T-helper 1 cell treated with Interleukin-12 subunit alpha and Interleukin-12 subunit beta and Interleukin-4 antibody, amounts not matched to agents 30 μg/mL and 1 μg/mL, for 36 hours (primary cell): ENCODE data around the gene CNIH3.
A peak's percentile ranks its signal among the peaks of the same experiment; 100 is the strongest.

ENCODE experiments used
- H3K27ac Mint-ChIP-seq: one replicate; pipeline ENCODE4 v1.8.0; 2021; ENCODE audit warnings: mild to moderate bottlenecking, mixed read lengths
- H3K27me3 Mint-ChIP-seq: one replicate; pipeline ENCODE4 v1.8.0; 2021; ENCODE audit warnings: low read depth, mixed read lengths
- H3K36me3 Mint-ChIP-seq: one replicate; pipeline ENCODE4 v1.8.0; 2021; ENCODE audit warnings: low read depth, mixed read lengths
- H3K4me1 Mint-ChIP-seq: one replicate; pipeline ENCODE4 v1.8.0; 2021; ENCODE audit warnings: low read depth, mixed read lengths
- H3K4me3 Mint-ChIP-seq: one replicate; pipeline ENCODE4 v1.8.0; 2021; ENCODE audit warnings: mild to moderate bottlenecking, moderate library complexity, mixed read lengths
- H3K9me3 Mint-ChIP-seq: one replicate; pipeline ENCODE4 v1.8.0; 2021; ENCODE audit warnings: mixed read lengths

The CNIH3 gene

GRCh38 chr1:224721000-224721399, 104.9 kb downstream of the CNIH3 start:
- Mint-ChIP-seq H3K27me3 (peaks cover 19% of the 10 kb centered on the region), H3K4me3 (no peak overlapping the region), H3K9me3 (no peaks in the 10 kb centered on the region), H3K4me1 (peaks cover 14% of the 10 kb centered on the region), H3K36me3 (no peaks in the 10 kb centered on the region), H3K27ac (no peak overlapping the region)

GRCh38 chr1:224722838-224723237, 106.7 kb downstream of the CNIH3 start:
- no peak overlapping the region for H3K27ac Mint-ChIP-seq
- no peaks in the 10 kb centered on the region for H3K9me3 Mint-ChIP-seq
- H3K4me1 Mint-ChIP-seq, result peaks cover 19% of the 10 kb centered on the region
- H3K4me3 Mint-ChIP-seq, result no peak overlapping the region
- H3K27me3 Mint-ChIP-seq, result peaks cover 20% of the 10 kb centered on the region
- H3K36me3 Mint-ChIP-seq, result no peaks in the 10 kb centered on the region

DNA sequence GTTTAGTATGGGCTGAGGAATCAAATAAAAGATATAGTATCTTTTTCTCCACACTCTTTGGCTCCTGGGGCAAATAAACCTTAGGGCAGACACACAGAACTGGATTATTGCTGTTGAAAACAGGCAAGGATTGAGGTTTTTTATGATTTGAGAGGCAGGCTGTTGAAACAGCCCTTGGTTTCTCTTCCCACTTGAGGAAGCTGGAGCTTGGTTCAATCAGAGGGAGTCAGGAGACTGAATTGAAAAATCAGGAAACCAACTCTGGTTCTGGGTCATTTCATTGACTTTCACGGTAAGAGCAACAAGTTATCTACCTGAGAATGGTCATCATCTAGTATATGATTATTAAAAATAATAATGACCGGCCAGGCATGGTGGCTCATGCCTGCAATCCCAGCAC, 108.4 kb downstream of the CNIH3 start:
- Mint-ChIP-seq H3K9me3 (no peaks in the 10 kb centered on the region), H3K27ac (no peak overlapping the region), H3K36me3 (no peaks in the 10 kb centered on the region), H3K27me3 (peaks cover 13% of the 10 kb centered on the region), H3K4me1 (peaks cover 5% of the 10 kb centered on the region), H3K4me3 (no peak overlapping the region)

GRCh38 chr1:224726441-224727182, 110.5 kb downstream of the CNIH3 start:
- no peaks in the 10 kb centered on the region for H3K36me3 Mint-ChIP-seq
- H3K27ac Mint-ChIP-seq, result no peak overlapping the region
- no peaks in the 10 kb centered on the region for H3K9me3 Mint-ChIP-seq
- peaks cover 5% of the 10 kb centered on the region for H3K4me1 Mint-ChIP-seq
- no peak overlapping the region for H3K4me3 Mint-ChIP-seq
- H3K27me3 Mint-ChIP-seq, result peaks cover 7% of the 10 kb centered on the region

GRCh38 chr1:224727351-224728289, 111.5 kb downstream of the CNIH3 start:
- Mint-ChIP-seq H3K9me3 (no peaks in the 10 kb centered on the region), H3K27ac (no peak overlapping the region), H3K27me3 (peaks cover 12% of the 10 kb centered on the region), H3K4me1 (peaks cover 7% of the 10 kb centered on the region), H3K36me3 (no peaks in the 10 kb centered on the region), H3K4me3 (no peak overlapping the region)

- peaks cover 16% of the 10 kb centered on the region for H3K27me3 Mint-ChIP-seq
- no peak overlapping the region for H3K4me3 Mint-ChIP-seq
- H3K36me3 Mint-ChIP-seq, result no peaks in the 10 kb centered on the region
- H3K4me1 Mint-ChIP-seq, result peaks cover 21% of the 10 kb centered on the region
- H3K27ac Mint-ChIP-seq, result no peak overlapping the region
- H3K9me3 Mint-ChIP-seq, result no peaks in the 10 kb centered on the region
Measured at GRCh38 chr1:224730540-224730939, 114.4 kb downstream of the CNIH3 start.

GRCh38 chr1:224730965-224731364, 114.8 kb downstream of the CNIH3 start:
- Mint-ChIP-seq H3K27me3 (peaks cover 15% of the 10 kb centered on the region), H3K36me3 (no peaks in the 10 kb centered on the region), H3K9me3 (no peaks in the 10 kb centered on the region), H3K4me3 (no peak overlapping the region), H3K4me1 (peaks cover 23% of the 10 kb centered on the region), H3K27ac (no peak overlapping the region)

DNA sequence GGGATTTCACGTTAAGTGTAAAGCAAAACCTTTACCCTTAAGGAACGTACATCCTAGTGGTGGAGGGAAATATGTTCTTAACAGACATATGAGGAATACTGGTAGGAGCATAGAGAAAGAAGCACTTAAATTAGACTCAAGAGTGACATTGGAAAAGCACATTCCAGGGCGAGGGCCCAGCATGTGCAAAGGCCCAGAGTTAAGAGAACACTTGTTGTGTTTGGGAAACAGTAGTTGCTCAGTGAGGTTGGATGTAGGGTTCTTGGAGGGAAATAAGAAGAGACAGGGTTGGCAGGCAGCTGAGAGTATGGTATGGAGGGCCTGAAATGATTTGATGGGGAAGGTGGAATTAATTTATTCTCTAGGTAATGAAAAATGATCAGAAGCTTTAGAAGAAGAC, 115.5 kb downstream of the CNIH3 start:
- Mint-ChIP-seq H3K9me3 (no peaks in the 10 kb centered on the region), H3K27ac (no peak overlapping the region), H3K36me3 (no peaks in the 10 kb centered on the region), H3K4me1 (peaks cover 27% of the 10 kb centered on the region), H3K27me3 (peaks cover 12% of the 10 kb centered on the region), H3K4me3 (no peak overlapping the region)

GRCh38 chr1:224732377-224733026, 116.4 kb downstream of the CNIH3 start:
- no peaks in the 10 kb centered on the region for H3K36me3 Mint-ChIP-seq
- H3K27me3 Mint-ChIP-seq, result peaks cover 15% of the 10 kb centered on the region
- H3K9me3 Mint-ChIP-seq, result no peaks in the 10 kb centered on the region
- no peak overlapping the region for H3K27ac Mint-ChIP-seq
- peaks cover 28% of the 10 kb centered on the region for H3K4me1 Mint-ChIP-seq
- no peak overlapping the region for H3K4me3 Mint-ChIP-seq

DNA sequence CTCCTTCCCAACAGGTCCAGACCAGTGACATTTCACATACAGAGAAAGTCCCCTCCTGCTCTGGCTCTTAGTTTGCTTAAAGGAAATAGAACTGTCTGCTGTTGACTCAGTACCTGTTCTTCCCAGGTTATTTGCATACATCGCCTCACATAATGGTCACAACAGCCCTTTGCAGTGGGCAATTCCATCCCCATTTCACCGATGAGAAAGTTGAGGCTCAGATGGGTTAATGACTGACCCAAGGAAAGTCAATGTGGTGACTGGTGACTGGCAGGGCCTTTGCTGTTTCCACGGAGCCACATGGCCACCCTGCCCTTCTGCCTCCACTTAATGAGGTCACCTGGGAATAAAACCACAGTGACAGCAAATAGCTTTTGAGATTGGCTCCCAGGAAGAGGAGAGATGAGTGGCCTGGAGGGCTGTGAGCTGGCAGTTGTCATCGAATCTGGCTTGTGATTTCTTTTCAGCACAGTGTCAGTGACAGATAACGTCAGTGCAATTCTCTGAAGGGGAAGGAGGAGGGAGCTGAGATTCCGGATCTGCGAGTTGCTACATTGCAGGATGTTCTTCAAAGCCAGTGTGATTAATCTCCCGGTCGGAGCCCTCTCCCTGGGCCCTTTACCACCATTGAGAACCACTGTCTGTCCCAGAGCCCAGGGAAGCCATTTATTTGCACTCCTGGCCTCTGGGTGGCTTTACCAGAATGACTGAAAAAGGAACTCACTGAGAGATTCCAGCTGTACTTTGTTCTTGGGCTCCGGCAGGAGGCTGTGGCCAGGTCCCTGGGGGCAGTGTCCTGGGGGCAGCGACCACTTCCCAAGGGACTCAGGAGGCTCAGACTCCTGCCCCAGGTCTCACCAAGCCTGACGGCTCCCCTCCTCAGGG, 117.2 kb downstream of the CNIH3 start:
- Mint-ChIP-seq H3K4me1 (peaks cover 32% of the 10 kb centered on the region), H3K27me3 (peaks cover 15% of the 10 kb centered on the region), H3K27ac (no peak overlapping the region), H3K9me3 (no peaks in the 10 kb centered on the region), H3K4me3 (no peak overlapping the region), H3K36me3 (no peaks in the 10 kb centered on the region)

- Mint-ChIP-seq H3K27ac (no peak overlapping the region), H3K36me3 (no peaks in the 10 kb centered on the region), H3K4me3 (no peak overlapping the region), H3K4me1 (peaks cover 35% of the 10 kb centered on the region), H3K27me3 (peaks cover 20% of the 10 kb centered on the region), H3K9me3 (no peaks in the 10 kb centered on the region)
Measured at GRCh38 chr1:224734261-224734935, 118.3 kb downstream of the CNIH3 start.

DNA sequence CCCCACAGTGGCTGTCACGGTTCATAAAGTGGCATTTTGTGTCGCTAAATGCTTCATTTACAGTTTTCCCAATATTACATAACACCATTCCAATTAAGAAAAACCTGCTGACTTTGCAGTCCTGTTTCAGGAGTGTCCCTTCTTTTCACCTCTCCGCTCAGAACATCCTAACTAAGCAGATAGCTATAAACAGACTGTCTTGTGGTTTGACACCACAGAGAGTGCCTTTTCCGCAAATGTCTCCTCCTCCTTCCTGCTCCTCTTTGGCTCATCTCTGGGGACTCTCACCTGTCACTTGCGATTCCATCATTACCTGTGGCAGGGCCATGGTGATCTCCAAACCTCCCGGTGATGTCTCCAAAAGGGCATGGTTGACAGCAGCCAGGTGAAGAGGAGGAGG, 119.0 kb downstream of the CNIH3 start:
- H3K27me3 Mint-ChIP-seq, result peaks cover 24% of the 10 kb centered on the region
- H3K9me3 Mint-ChIP-seq, result no peaks in the 10 kb centered on the region
- peak overlapping the region; percentile 19 for H3K4me3 Mint-ChIP-seq
- H3K4me1 Mint-ChIP-seq, result peaks cover 38% of the 10 kb centered on the region
- H3K36me3 Mint-ChIP-seq, result no peaks in the 10 kb centered on the region
- no peak overlapping the region for H3K27ac Mint-ChIP-seq

GRCh38 chr1:224736619-224737352, 120.7 kb downstream of the CNIH3 start:
- Mint-ChIP-seq H3K27ac (no peak overlapping the region), H3K36me3 (no peaks in the 10 kb centered on the region), H3K4me3 (no peak overlapping the region), H3K27me3 (peaks cover 19% of the 10 kb centered on the region), H3K9me3 (no peaks in the 10 kb centered on the region), H3K4me1 (peaks cover 41% of the 10 kb centered on the region)
